Renal pelvis (tissue), 4 donors: ENCODE data around the gene CNOT3. TPM values are rescaled to one million over a fixed set of nuclear protein-coding genes. Genes with fewer than 3 reads are reported as not detected.
"Not testable (repeated sequence)": the region's sequence is repeated elsewhere in the genome, so short reads cannot be mapped to it uniquely, and the experiment has no call there.

Experiments used
- DNase-seq: peaks from one replicate; pipeline ENCODE4 v3.0.0-alpha.2; 2013
- polyA plus RNA-seq, 3 donors: library from polyadenylated mRNA; unstranded; fragments of 120-200 nt; gene quantifications; one replicate each; pipeline ENCODE4 v1.2.1, GENCODE V29; 2013; ENCODE audit not compliant: insufficient read length in 3 of 3

Gene CNOT3
- polyA plus RNA-seq, 3 donors, result 60.6 to 69.8 (median 69.0) TPM

GRCh38 chr19:54164369-54165068, 27.0 kb downstream of the CNOT3 start:
- peak; percentile 35 for DNase-seq

GRCh38 chr19:54165222-54165621, 27.7 kb downstream of the CNOT3 start:
- DNase-seq, result no peak

GRCh38 chr19:54168174-54168917, 30.8 kb downstream of the CNOT3 start:
- peak; percentile 89 for DNase-seq

GRCh38 chr19:54169149-54169740, 31.7 kb downstream of the CNOT3 start:
- DNase-seq, result no peak

- DNase-seq, result not testable (repeated sequence)
Observed at GRCh38 chr19:54171736-54172431, 34.3 kb downstream of the CNOT3 start.

- peak; percentile 19 for DNase-seq
Observed at GRCh38 chr19:54172471-54173358, 35.2 kb downstream of the CNOT3 start, which contains the start of gene TMC4. TSS of gene TMC4 (minus strand) at chr19:54173160. CDS start at chr19:54173117, 43 bp downstream.

- no peak for DNase-seq
Observed at GRCh38 chr19:54173359-54173699, 35.8 kb downstream of the CNOT3 start.

GRCh38 chr19:54173951-54174834, 36.6 kb downstream of the CNOT3 start:
- DNase-seq, result no peak

- no peak for DNase-seq
Observed at GRCh38 chr19:54178581-54179261, 41.2 kb downstream of the CNOT3 start.

- DNase-seq, result no peak
Observed at GRCh38 chr19:54179262-54179852, 41.8 kb downstream of the CNOT3 start.

GRCh38 chr19:54179921-54180461, 42.4 kb downstream of the CNOT3 start:
- peak; percentile 89 for DNase-seq

- no peak for DNase-seq
Observed at GRCh38 chr19:54180691-54181091, 43.1 kb downstream of the CNOT3 start.

- not testable (repeated sequence) for DNase-seq
Observed at GRCh38 chr19:54181894-54182293, 44.3 kb downstream of the CNOT3 start.

- no peak for DNase-seq
Observed at GRCh38 chr19:54183431-54183830, 45.9 kb downstream of the CNOT3 start.

- no peak for DNase-seq
Observed at GRCh38 chr19:54186351-54186750, 48.8 kb downstream of the CNOT3 start.

- no peak for DNase-seq
Observed at GRCh38 chr19:54186934-54187381, 49.4 kb downstream of the CNOT3 start.

GRCh38 chr19:54188215-54188871, 50.8 kb downstream of the CNOT3 start:
- no peak for DNase-seq

- no peak for DNase-seq
Observed at GRCh38 chr19:54189145-54189734, 51.7 kb downstream of the CNOT3 start, which contains the start of gene MBOAT7. TSS of gene MBOAT7 (minus strand) at chr19:54189580. CDS start at chr19:54188508, 1,072 bp downstream.
